Kidney epithelial cell (primary cell): ENCODE measurements around the gene GUCY1A1. TPM values are rescaled to one million over a fixed set of nuclear protein-coding genes. Genes with fewer than 3 reads are reported as not detected.

Experiments used
- DNase-seq: peaks from one replicate; pipeline ENCODE4 v3.0.0-alpha.2; 2010; ENCODE audit warnings: low read depth
- H3K27me3 ChIP-seq: 2 replicates; pipeline ENCODE4 v1.6.0; 2011; ENCODE audit warnings: low read length; ENCODE audit not compliant: control insufficient read depth, insufficient read depth
- H3K36me3 ChIP-seq: 2 replicates; pipeline ENCODE4 v1.5.1; 2011; ENCODE audit warnings: low read length; ENCODE audit not compliant: control insufficient read depth, insufficient read depth
- H3K4me3 ChIP-seq: 2 replicates; pipeline ENCODE4 v1.5.1; 2011; ENCODE audit warnings: low read depth, mild to moderate bottlenecking, control low read depth, low read length
- total RNA-seq: library from RNA; depleted of rRNA; stranded (reverse); fragments of >200 nt; gene quantifications from 2 replicates; pipeline ENCODE4 v1.2.3, GENCODE V29; 2015
- TF ChIP-seq, protein P1 (sequence below): IDR thresholded peaks from 2 replicates; pipeline ENCODE4 v1.5.1; 2011; ENCODE audit warnings: mild to moderate bottlenecking, moderate library complexity, low read length, control low read depth, inconsistent platforms; ENCODE audit not compliant: insufficient read depth, poor library complexity, severe bottlenecking

The GUCY1A1 gene
- total RNA-seq, 1 donor from 2014 or later = 3.1 TPM

DNA sequence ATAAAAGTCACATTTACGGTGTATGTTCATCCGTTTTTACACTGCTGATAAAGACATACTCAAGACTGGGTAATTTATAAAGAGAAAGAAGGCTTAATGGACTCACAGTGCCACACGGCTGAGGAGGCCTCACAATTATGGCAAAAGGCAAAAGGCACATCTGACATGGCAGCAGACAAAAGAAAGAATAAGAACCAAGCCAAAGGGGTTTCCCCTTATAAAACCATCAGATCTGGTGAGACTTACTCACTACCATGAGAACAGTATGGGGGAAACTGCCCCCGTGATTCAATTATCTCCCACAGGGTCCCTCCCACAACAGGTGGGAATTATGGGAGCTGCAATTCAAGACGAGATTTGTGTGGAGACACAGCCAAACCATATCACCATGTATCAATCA is 84.9 kb downstream of the GUCY1A1 start:
- no peak for DNase-seq
- Histone ChIP-seq H3K36me3 (no peaks in the 10 kb centered on the region), H3K27me3 (no peaks in the 10 kb centered on the region), H3K4me3 (no peak overlapping the region)
- TF ChIP-seq, protein P1, sequence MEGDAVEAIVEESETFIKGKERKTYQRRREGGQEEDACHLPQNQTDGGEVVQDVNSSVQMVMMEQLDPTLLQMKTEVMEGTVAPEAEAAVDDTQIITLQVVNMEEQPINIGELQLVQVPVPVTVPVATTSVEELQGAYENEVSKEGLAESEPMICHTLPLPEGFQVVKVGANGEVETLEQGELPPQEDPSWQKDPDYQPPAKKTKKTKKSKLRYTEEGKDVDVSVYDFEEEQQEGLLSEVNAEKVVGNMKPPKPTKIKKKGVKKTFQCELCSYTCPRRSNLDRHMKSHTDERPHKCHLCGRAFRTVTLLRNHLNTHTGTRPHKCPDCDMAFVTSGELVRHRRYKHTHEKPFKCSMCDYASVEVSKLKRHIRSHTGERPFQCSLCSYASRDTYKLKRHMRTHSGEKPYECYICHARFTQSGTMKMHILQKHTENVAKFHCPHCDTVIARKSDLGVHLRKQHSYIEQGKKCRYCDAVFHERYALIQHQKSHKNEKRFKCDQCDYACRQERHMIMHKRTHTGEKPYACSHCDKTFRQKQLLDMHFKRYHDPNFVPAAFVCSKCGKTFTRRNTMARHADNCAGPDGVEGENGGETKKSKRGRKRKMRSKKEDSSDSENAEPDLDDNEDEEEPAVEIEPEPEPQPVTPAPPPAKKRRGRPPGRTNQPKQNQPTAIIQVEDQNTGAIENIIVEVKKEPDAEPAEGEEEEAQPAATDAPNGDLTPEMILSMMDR = no peak

DNA sequence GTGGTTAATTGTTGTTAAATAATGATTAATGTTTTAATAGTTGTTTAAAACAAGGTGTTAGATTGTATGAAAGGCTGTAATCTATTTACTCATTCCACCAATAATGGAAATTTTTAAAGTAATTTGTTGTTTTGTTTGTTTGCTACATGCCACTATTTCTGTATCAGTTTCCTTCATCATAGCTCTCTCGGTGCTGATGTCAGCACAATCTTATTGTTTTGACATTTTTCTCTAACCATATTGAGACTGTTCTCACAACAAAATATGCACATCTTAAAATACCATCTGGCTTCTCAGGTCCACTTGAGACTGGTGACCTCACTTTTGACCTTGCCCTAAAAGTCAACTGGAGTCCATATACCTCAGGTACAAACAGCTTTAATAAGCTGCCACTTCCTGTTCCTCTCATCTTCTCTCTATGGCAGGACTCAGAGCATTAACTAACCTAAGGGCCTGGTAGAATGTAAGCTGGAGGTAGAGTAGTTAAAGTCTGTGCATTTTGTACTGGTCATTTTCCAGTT is 91.2 kb downstream of the GUCY1A1 start:
- TF ChIP-seq, protein P1 = no peak
- Histone ChIP-seq H3K36me3 (no peaks in the 10 kb centered on the region), H3K27me3 (no peaks in the 10 kb centered on the region), H3K4me3 (no peak overlapping the region)
- DNase-seq = no peak

DNA sequence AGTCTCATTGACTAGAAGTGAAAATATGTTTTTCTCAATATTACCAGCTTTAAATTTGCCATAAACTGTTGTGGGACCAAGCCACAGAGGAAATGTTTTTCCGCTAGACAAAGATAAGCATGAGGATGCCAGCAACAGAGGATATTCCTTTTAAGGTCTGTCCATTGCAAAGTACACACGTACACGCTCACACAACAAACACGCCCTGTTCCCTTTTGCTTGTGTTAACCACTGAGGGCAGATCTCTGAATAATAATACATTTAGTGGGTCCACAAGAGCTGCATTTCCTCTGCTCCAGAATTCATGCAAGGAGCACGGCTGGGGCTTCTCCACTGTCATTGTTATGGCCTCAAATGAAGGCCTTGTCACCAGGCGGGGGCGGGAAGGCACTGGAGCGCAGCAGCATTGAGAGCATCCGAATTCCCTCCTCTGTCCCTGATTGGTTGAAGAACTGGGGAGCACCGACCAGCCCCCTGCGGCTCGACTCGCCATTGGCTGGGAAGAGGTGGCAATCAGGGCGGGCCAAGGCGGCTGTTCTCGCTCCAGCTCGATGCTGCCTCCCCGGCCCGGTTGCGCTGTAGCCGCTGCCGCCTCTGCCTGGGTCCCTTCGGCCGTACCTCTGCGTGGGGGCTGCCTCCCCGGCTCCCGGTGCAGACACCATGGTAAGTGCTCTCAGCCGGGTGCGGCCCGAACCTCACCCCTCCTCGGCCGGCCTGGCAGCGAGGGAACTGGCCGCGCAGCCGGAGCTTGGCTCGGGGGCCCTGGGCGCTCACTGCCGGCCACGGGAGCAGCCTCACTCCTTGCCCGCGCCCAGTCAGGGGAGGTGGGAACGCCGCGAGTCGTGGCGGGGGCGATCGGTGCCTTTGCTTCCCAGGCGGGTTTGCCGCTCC is 92.1 kb downstream of the GUCY1A1 start, which contains the start of gene GUCY1B1:
TSS of gene GUCY1B1 (plus strand) at position 541 of the 891 bp plus-strand sequence. CDS start at position 661, 120 bp downstream.
- H3K4me3 ChIP-seq = peak within 1 kb of the TSS; percentile 88
- no peaks in the 10 kb centered on the region for H3K27me3 ChIP-seq
- TF ChIP-seq, protein P1 = peak; percentile 56
- H3K36me3 ChIP-seq = no peaks in the 10 kb centered on the region
- peak; percentile 81 for DNase-seq

DNA sequence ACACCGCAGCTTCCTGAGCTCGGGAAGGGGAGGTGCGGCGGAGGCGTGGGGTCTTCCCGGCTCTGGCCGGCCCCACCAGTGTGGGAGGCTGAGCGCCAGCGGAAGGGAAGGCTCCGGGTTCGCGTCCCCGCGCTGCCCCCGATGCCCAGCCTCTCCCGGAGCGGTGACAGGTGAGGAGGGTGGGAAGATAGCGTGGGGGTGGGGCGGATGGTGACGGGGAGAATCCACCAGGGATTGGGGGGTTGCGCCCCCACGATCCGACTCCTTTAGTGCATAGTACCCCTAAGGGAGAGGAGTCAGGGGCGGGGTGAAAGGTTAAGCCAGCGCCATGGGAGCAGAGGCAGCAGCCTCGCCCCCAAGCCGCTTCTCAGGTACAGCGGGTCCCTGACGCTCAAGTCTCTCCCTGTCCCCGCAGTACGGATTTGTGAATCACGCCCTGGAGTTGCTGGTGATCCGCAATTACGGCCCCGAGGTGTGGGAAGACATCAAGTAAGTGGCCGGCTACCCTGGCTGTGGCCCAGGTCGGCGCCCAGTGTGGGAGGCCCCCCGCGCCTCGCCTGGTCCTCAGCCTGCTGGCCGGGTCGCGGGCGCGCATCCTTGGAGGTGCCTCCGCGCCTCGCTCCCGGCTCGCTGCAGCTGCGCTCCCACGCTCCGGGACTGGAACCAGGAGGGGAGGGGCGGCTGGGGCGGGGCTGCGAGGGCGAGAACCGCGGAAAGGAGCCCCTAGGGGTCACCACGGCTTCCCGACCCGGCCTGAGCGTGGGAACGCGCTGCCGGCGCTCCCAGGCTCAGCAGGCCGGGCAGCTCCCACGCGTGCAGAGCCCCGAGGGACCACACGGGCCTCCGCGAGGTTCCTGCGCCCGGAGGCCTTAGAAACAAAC is 93.0 kb downstream of the GUCY1A1 start:
- no peak for DNase-seq
- no peaks in the 10 kb centered on the region for H3K27me3 ChIP-seq
- peak overlapping the region; percentile 88 for H3K4me3 ChIP-seq
- no peaks in the 10 kb centered on the region for H3K36me3 ChIP-seq
- TF ChIP-seq, protein P1 = no peak

DNA sequence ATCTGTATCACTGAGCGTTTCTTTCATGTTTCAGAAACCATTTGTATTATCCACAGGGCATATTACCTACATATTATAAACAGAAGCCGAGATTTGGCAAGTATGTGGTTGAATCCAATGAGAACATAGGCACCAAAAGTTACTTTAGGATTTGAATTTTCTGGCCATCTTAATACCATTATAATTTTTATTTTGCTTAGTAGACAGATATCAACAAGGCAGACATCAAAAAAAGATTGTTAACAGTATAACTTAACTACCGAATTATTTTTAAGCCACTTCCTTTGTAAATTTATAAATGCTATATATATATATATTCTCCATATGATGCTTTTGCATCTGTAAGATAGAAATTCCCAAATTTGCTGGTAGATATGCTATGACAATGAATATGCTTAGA is 94.4 kb downstream of the GUCY1A1 start:
- Histone ChIP-seq H3K27me3 (no peaks in the 10 kb centered on the region), H3K36me3 (no peaks in the 10 kb centered on the region), H3K4me3 (no peak overlapping the region)
- TF ChIP-seq, protein P1 = no peak
- no peak for DNase-seq
